ENCODE measurements around the gene CARF. TPM values are rescaled to one million over a fixed set of nuclear protein-coding genes. Genes with fewer than 3 reads are reported as not detected.
"Not testable (repeated sequence)": the region's sequence is repeated elsewhere in the genome, so short reads cannot be mapped to it uniquely, and the experiment has no call there.

Gene CARF
- total RNA-seq, 4 donors from 2014 or later: 14.4 to 32.6 (median 19.7) TPM

- Histone ChIP-seq H3K36me3 (peaks cover 0 to 17% (median 0%) of the 10 kb centered on the region in 3 donors), H3K4me1 (peaks cover 0 to 33% (median 9%) of the 10 kb centered on the region in 4 donors), H3K27ac (no peak overlapping the region), H3K9me3 (peaks cover 0 to 3% (median 0%) of the 10 kb centered on the region in 4 donors), H3K4me3 (no peak overlapping the region), H3K27me3 (no peaks in the 10 kb centered on the region)
- 86 to 87% methylated on average over 6 of the region's 6 CpGs for WGBS, 2 donors
- DNase-seq (ENCODE audit: low spot score in 2 of 2): no peak
- no peak for TF ChIP-seq EP300 (IDR thresholded peaks at IDR 0.05)
- no peak for TF ChIP-seq CTCF (IDR thresholded peaks at IDR 0.05)
- no peak for TF ChIP-seq POLR2A (IDR thresholded peaks at IDR 0.05)
Measured at GRCh38 chr2:202909394-202910192, 2.5 kb upstream of the CARF start.

- not testable (repeated sequence) for H3K9me3 ChIP-seq; H3K27ac ChIP-seq; DNase-seq (ENCODE audit: low spot score in 2 of 2); H3K27me3 ChIP-seq
- Histone ChIP-seq H3K4me1 (peaks cover 0 to 33% (median 9%) of the 10 kb centered on the region in 4 donors), H3K4me3 (peak overlapping the region in 2 of 4 donors; percentile 81 to 86), H3K36me3 (peaks cover 0 to 14% (median 0%) of the 10 kb centered on the region in 3 donors)
- 73 to 80% methylated on average over 5 of the region's 5 CpGs for WGBS, 2 donors
Measured at GRCh38 chr2:202910250-202910649, 1.8 kb upstream of the CARF start.

- no peak for DNase-seq (ENCODE audit: low spot score in 2 of 2)
- Histone ChIP-seq H3K36me3 (peaks cover 0 to 9% (median 0%) of the 10 kb centered on the region in 3 donors), H3K4me1 (peaks cover 0 to 33% (median 9%) of the 10 kb centered on the region in 4 donors), H3K27ac (no peak overlapping the region), H3K27me3 (no peaks in the 10 kb centered on the region), H3K9me3 (no peaks in the 10 kb centered on the region), H3K4me3 (peak overlapping the region; percentile 52 to 86 (median 72))
- TF ChIP-seq EP300 (IDR thresholded peaks at IDR 0.05) (no peak), CTCF (IDR thresholded peaks at IDR 0.05) (no peak), POLR2A (IDR thresholded peaks at IDR 0.05) (no peak)
- 23 to 25% methylated on average over 3 of the region's 3 CpGs for WGBS, 2 donors
Measured at GRCh38 chr2:202910698-202911097, 1.4 kb upstream of the CARF start.

- H3K36me3 ChIP-seq: peaks cover 0 to 6% (median 0%) of the 10 kb centered on the region in 3 donors
- whole genome bisulfite sequencing, 2 donors: 0 to 2% methylated on average over 8 of the region's 8 CpGs
- H3K9me3 ChIP-seq: no peaks in the 10 kb centered on the region
- H3K27me3 ChIP-seq: no peaks in the 10 kb centered on the region
- DNase-seq (ENCODE audit: low spot score in 2 of 2): no peak
- H3K4me1 ChIP-seq: peaks cover 0 to 33% (median 9%) of the 10 kb centered on the region in 4 donors
- H3K27ac ChIP-seq: peak overlapping the region in 3 of 4 donors; percentile 83 to 93 (median 91)
- TF ChIP-seq EP300 (IDR thresholded peaks at IDR 0.05) (no peak), CTCF (IDR thresholded peaks at IDR 0.05) (no peak)
- peak overlapping the region; percentile 52 to 86 (median 72) for H3K4me3 ChIP-seq
Measured at GRCh38 chr2:202911203-202911511, 918 bp upstream of the CARF start.

- Histone ChIP-seq H3K27ac (peak overlapping the region; percentile 66 to 93 (median 87)), H3K4me1 (peaks cover 0 to 33% (median 9%) of the 10 kb centered on the region in 4 donors), H3K4me3 (peak overlapping the region; percentile 52 to 86 (median 72))
- DNase-seq (ENCODE audit: low spot score in 2 of 2); H3K9me3 ChIP-seq; H3K27me3 ChIP-seq; H3K36me3 ChIP-seq: not testable (repeated sequence)
- WGBS, 2 donors: 4 to 5% methylated on average over 8 of the region's 49 CpGs
Measured at GRCh38 chr2:202912342-202913201, 497 bp downstream of the CARF start.

- TF ChIP-seq POLR2A (IDR thresholded peaks at IDR 0.05) (no peak), EP300 (IDR thresholded peaks at IDR 0.05) (no peak), CTCF (IDR thresholded peaks at IDR 0.05) (no peak)
- peaks cover 0 to 54% (median 0%) of the 10 kb centered on the region in 3 donors for H3K36me3 ChIP-seq
- no peaks in the 10 kb centered on the region for H3K27me3 ChIP-seq
- H3K4me1 ChIP-seq: peaks cover 0 to 2% (median 0%) of the 10 kb centered on the region in 4 donors
- H3K27ac ChIP-seq: no peak overlapping the region
- H3K4me3 ChIP-seq: no peak overlapping the region
- WGBS, 2 donors: 93 to 96% methylated on average over 1 of the region's 1 CpG
- DNase-seq (ENCODE audit: low spot score in 2 of 2): no peak
- H3K9me3 ChIP-seq: peaks cover 0 to 4% (median 0%) of the 10 kb centered on the region in 4 donors
Measured at GRCh38 chr2:202918860-202919259, 6.8 kb downstream of the CARF start.
